Measurements from ENCODE around the gene SLC25A41.

The SLC25A41 gene

GRCh38 chr19:6471076-6471475 is 37.5 kb upstream of the SLC25A41 start:
- no peak for DNase-seq (ENCODE audit: low read depth)
- no peak overlapping the region for H3K4me3 ChIP-seq (ENCODE audit: low read depth, low read length)
- no peak for TF ChIP-seq CTCF (IDR thresholded peaks at IDR 0.05; ENCODE audit: insufficient read depth, low read depth, low read length, missing control alignments)

GRCh38 chr19:6470173-6470572 is 36.6 kb upstream of the SLC25A41 start:
- no peak overlapping the region for H3K4me3 ChIP-seq (ENCODE audit: low read depth, low read length)
- DNase-seq (ENCODE audit: low read depth): no peak
- no peak for TF ChIP-seq CTCF (IDR thresholded peaks at IDR 0.05; ENCODE audit: insufficient read depth, low read depth, low read length, missing control alignments)

GRCh38 chr19:6467384-6467783 is 33.8 kb upstream of the SLC25A41 start:
- no peak for DNase-seq (ENCODE audit: low read depth)
- no peak for TF ChIP-seq CTCF (IDR thresholded peaks at IDR 0.05; ENCODE audit: insufficient read depth, low read depth, low read length, missing control alignments)
- H3K4me3 ChIP-seq (ENCODE audit: low read depth, low read length): no peak overlapping the region

GRCh38 chr19:6466526-6467248 is 33.1 kb upstream of the SLC25A41 start:
- no peak for DNase-seq (ENCODE audit: low read depth)

GRCh38 chr19:6465663-6466062 is 32.1 kb upstream of the SLC25A41 start:
- H3K4me3 ChIP-seq (ENCODE audit: low read depth, low read length): no peak overlapping the region
- DNase-seq (ENCODE audit: low read depth): no peak
- no peak for TF ChIP-seq CTCF (IDR thresholded peaks at IDR 0.05; ENCODE audit: insufficient read depth, low read depth, low read length, missing control alignments)

More at GRCh38 chr19:6466526-6467248, 33.1 kb upstream of the SLC25A41 start:
- no peak overlapping the region for H3K4me3 ChIP-seq (ENCODE audit: low read depth, low read length)
- TF ChIP-seq CTCF (IDR thresholded peaks at IDR 0.05; ENCODE audit: insufficient read depth, low read depth, low read length, missing control alignments): no peak

- no peak for TF ChIP-seq CTCF (IDR thresholded peaks at IDR 0.05; ENCODE audit: insufficient read depth, low read depth, low read length, missing control alignments)
- H3K4me3 ChIP-seq (ENCODE audit: low read depth, low read length): no peak overlapping the region
- no peak for DNase-seq (ENCODE audit: low read depth)
These were observed 31.4 kb upstream of the SLC25A41 start for GRCh38 chr19:6465006-6465405.
